ENCODE measurements around the gene EFS. TPM values are rescaled to one million over a fixed set of nuclear protein-coding genes. Genes with fewer than 3 reads are reported as not detected.

EFS gene
- total and polyA plus RNA-seq, 2 of the 8 experiments (the other 6 are each of a cell fraction or from before 2014, with no cell fraction given), result 27.8 to 28.6 TPM

- no peak overlapping the region for H4K8ac ChIP-seq (ENCODE audit: extremely low read depth, insufficient read depth, low read length)
- H2AFZ ChIP-seq (ENCODE audit: low read length), result no peak overlapping the region
- POLR2A ChIA-PET (ENCODE audit: partially characterized antibody), result no interaction called here
- H3K14ac ChIP-seq (ENCODE audit: insufficient read length), result no peak overlapping the region
- H3K23me2 ChIP-seq (ENCODE audit: low read depth, low read length), result no peaks in the 10 kb centered on the region; the same call in 1 of the 2 replicates
- FAIRE-seq (no peak), DNase-seq (ENCODE audit: low read depth in 1 of 2, low spot score in 2 of 2) (no peak)
- 91% methylated on average over 29 of the region's 29 CpGs; no CpG with 5 or more reads in 1 of the 2 experiments for WGBS, 2 experiments (ENCODE audit: extremely low coverage in 1 of 2, insufficient coverage in 1 of 2, insufficient read length in 1 of 2, insufficient replicate concordance in 2 of 2, low coverage in 1 of 2, low lambda C conversion rate in 2 of 2, missing lambda C conversion rate in 1 of 2)
- H2BK12ac ChIP-seq (ENCODE audit: low read depth, low read length), result no peak overlapping the region
- H4K20me1 ChIP-seq (replicated peaks in 1 of 2; ENCODE audit: control insufficient read depth in 1 of 2, insufficient read depth in 2 of 2, low read length in 2 of 2), result no peaks in the 10 kb centered on the region
- H3K4me1 ChIP-seq (replicated peaks in 1 of 4; ENCODE audit: control insufficient read depth in 3 of 4, insufficient read depth in 4 of 4, low read length in 3 of 4), result peaks cover 0 to 10% (median 1%) of the 10 kb centered on the region in 4 experiments; a peak in 4 of 7 replicates
- H2AK5ac ChIP-seq (ENCODE audit: low read depth, low read length), result no peak overlapping the region
- no peak overlapping the region for H3K18ac ChIP-seq (ENCODE audit: extremely low read depth, low read length)
- CTCF ChIA-PET (ENCODE audit: partially characterized antibody), result interaction anchor here (0.6 to 15.0 kb wide), 10 partner anchors 10 to 707 kb away, joined by 3 to 333 read pairs (median 4); partner anchors contain the start of genes EFS and SLC22A17
- H3K9ac ChIP-seq (replicated peaks in 1 of 4; ENCODE audit: extremely low read depth in 1 of 4, low read depth in 3 of 4, low read length in 3 of 4), result no peak overlapping the region
- no peak overlapping the region for H2BK5ac ChIP-seq (ENCODE audit: low read depth, low read length)
- H3K56ac ChIP-seq (replicated peaks; ENCODE audit: insufficient read length, low read depth, low read length), result no peak overlapping the region
- H3K23ac ChIP-seq (ENCODE audit: insufficient read length), result no peak overlapping the region
- no peak overlapping the region for H2BK120ac ChIP-seq (replicated peaks; ENCODE audit: low read depth, low read length)
- H2BK20ac ChIP-seq (ENCODE audit: low read length), result no peak overlapping the region
- no peak overlapping the region for H4K91ac ChIP-seq (replicated peaks; ENCODE audit: insufficient read length, low read length)
- H3K36me3 ChIP-seq (ENCODE audit: control insufficient read depth in 2 of 4, insufficient read depth in 4 of 4, low read length in 3 of 4), result no peaks in the 10 kb centered on the region
- no peak overlapping the region for H3K4me2 ChIP-seq (ENCODE audit: insufficient read depth in 1 of 2, low read depth in 2 of 2, low read length in 2 of 2)
- H4K5ac ChIP-seq (ENCODE audit: insufficient read length, low read depth, low read length), result no peak overlapping the region
- no peaks in the 10 kb centered on the region for H3K9me3 ChIP-seq (ENCODE audit: insufficient read depth in 2 of 2, low read depth in 1 of 2, low read length in 1 of 2)
- no peak overlapping the region for H2BK15ac ChIP-seq (ENCODE audit: low read length)
- H3K4me3 ChIP-seq (ENCODE audit: extremely low read depth in 1 of 4, insufficient read depth in 2 of 4, low read depth in 3 of 4, low read length in 4 of 4), result no peak overlapping the region
- no peak overlapping the region for H3K27ac ChIP-seq (ENCODE audit: low read depth, low read length)
- no peaks in the 10 kb centered on the region for H3K79me1 ChIP-seq (ENCODE audit: low read depth, low read length)
- H3K27me3 ChIP-seq (replicated peaks in 1 of 4; ENCODE audit: control insufficient read depth in 3 of 4, extremely low read depth in 1 of 4, insufficient read depth in 3 of 4, low read length in 3 of 4), result no peaks in the 10 kb centered on the region; a peak in 1 of 7 replicates
- no peaks in the 10 kb centered on the region for H3K79me2 ChIP-seq (ENCODE audit: control insufficient read depth in 1 of 2, insufficient read depth in 2 of 2, low read length in 2 of 2)
- no peak overlapping the region for H3K4ac ChIP-seq (replicated peaks; ENCODE audit: insufficient read length, low read depth, low read length)
- TF ChIP-seq CREB1 (IDR thresholded peaks at IDR 0.05), result no peak
- no peak for TF ChIP-seq SUZ12 (IDR thresholded peaks at IDR 0.05; ENCODE audit: low read length)
These were observed 19.6 kb upstream of the EFS start for GRCh38 chr14:23384364-23385080.
